ENCODE data around the gene EDAR. TPM values are rescaled to one million over a fixed set of nuclear protein-coding genes. Genes with fewer than 3 reads are reported as not detected.

The EDAR gene
- total RNA-seq, 2 donors from 2014 or later: 0.69 to 1.1 TPM

GRCh38 chr2:108931372-108931771 lies 57.6 kb downstream of the EDAR start:
- H3K4me1 ChIP-seq: peaks cover 3% of the 10 kb centered on the region
- no peaks in the 10 kb centered on the region for H3K9me3 ChIP-seq
- H3K36me3 ChIP-seq: no peaks in the 10 kb centered on the region
- no peak overlapping the region for H3K9ac ChIP-seq (ENCODE audit: low read depth in 2 of 2, low read length in 2 of 2)
- H3K27ac ChIP-seq: no peak overlapping the region
- H3K27me3 ChIP-seq: no peaks in the 10 kb centered on the region
- no peak overlapping the region for H3K4me3 ChIP-seq
- intact Hi-C loops (cut with DNase I): no loop called here
- DNase-seq: no peak
- no peak for TF ChIP-seq CTCF (IDR thresholded peaks at IDR 0.05)

- peaks cover 3% of the 10 kb centered on the region for H3K4me1 ChIP-seq
- no peak overlapping the region for H3K4me3 ChIP-seq
- no peak for TF ChIP-seq CTCF (IDR thresholded peaks at IDR 0.05)
- no peaks in the 10 kb centered on the region for H3K9me3 ChIP-seq
- H3K27me3 ChIP-seq: no peaks in the 10 kb centered on the region
- intact Hi-C loops (cut with DNase I): loop anchor here (5.0 kb wide), 1 partner anchor 57 kb away; the partner anchor contains the start of gene EDAR
- DNase-seq: no peak
- no peaks in the 10 kb centered on the region for H3K36me3 ChIP-seq
- no peak overlapping the region for H3K27ac ChIP-seq
- H3K9ac ChIP-seq (ENCODE audit: low read depth in 2 of 2, low read length in 2 of 2): no peak overlapping the region
Observed at GRCh38 chr2:108929807-108930425, 59.1 kb downstream of the EDAR start.

- Histone ChIP-seq H3K9ac (ENCODE audit: low read depth in 2 of 2, low read length in 2 of 2) (no peak overlapping the region), H3K4me3 (no peak overlapping the region), H3K27ac (no peak overlapping the region), H3K9me3 (no peaks in the 10 kb centered on the region), H3K36me3 (no peaks in the 10 kb centered on the region), H3K27me3 (no peaks in the 10 kb centered on the region), H3K4me1 (peaks cover 3% of the 10 kb centered on the region)
- intact Hi-C loops (cut with DNase I): loop anchor here (5.0 kb wide), 1 partner anchor 58 kb away; the partner anchor contains the start of gene EDAR
- no peak for DNase-seq
- TF ChIP-seq CTCF (IDR thresholded peaks at IDR 0.05): peak; percentile 21
Observed at GRCh38 chr2:108928660-108929377, 60.2 kb downstream of the EDAR start.

GRCh38 chr2:108927936-108928659 lies 60.9 kb downstream of the EDAR start:
- Histone ChIP-seq H3K4me3 (no peak overlapping the region), H3K9me3 (no peaks in the 10 kb centered on the region), H3K27ac (no peak overlapping the region), H3K36me3 (no peaks in the 10 kb centered on the region), H3K27me3 (no peaks in the 10 kb centered on the region), H3K4me1 (peaks cover under 1% of the 10 kb centered on the region), H3K9ac (ENCODE audit: low read depth in 2 of 2, low read length in 2 of 2) (no peak overlapping the region)
- peak; percentile 63 for DNase-seq
- intact Hi-C loops (cut with DNase I): loop anchor here (5.0 kb wide), 1 partner anchor 59 kb away; the partner anchor contains the start of gene EDAR
- TF ChIP-seq CTCF (IDR thresholded peaks at IDR 0.05): peak; percentile 63

- intact Hi-C loops (cut with DNase I): loop anchor here (5.0 kb wide), 1 partner anchor 60 kb away; the partner anchor contains the start of gene EDAR
- Histone ChIP-seq H3K9me3 (no peaks in the 10 kb centered on the region), H3K27me3 (no peaks in the 10 kb centered on the region), H3K36me3 (no peaks in the 10 kb centered on the region), H3K4me3 (no peak overlapping the region), H3K9ac (ENCODE audit: low read depth in 2 of 2, low read length in 2 of 2) (no peak overlapping the region), H3K4me1 (no peaks in the 10 kb centered on the region), H3K27ac (no peak overlapping the region)
- DNase-seq: no peak
- no peak for TF ChIP-seq CTCF (IDR thresholded peaks at IDR 0.05)
Observed at GRCh38 chr2:108927405-108927804, 61.6 kb downstream of the EDAR start.
